ENCODE results near the gene NEIL3. TPM values are rescaled to one million over a fixed set of nuclear protein-coding genes. Genes with fewer than 3 reads are reported as not detected.

Gene NEIL3
- total RNA-seq (2.3 and 4.5 TPM in 2 replicates), polyA plus RNA-seq (5.2 and 10.6 TPM in 2 replicates), polyA minus RNA-seq (ENCODE audit: low replicate concordance) (1.3 TPM in 1 of 2 replicates, not detected in the other)
- polyA plus RNA-seq (2012) = 2.4 and 5.4 TPM in 2 replicates

- no peaks in the 10 kb centered on the region for H3K36me3 ChIP-seq (ENCODE audit: control insufficient read depth, insufficient read depth, low read length)
- peak; percentile 75 to 89 for DNase-seq (ENCODE audit: low read depth in 2 of 2)
- H3K27ac ChIP-seq (ENCODE audit: insufficient read depth, low read length) = peak within 1 kb of the TSS; percentile 51
- H2AFZ ChIP-seq (ENCODE audit: low read length) = peak within 1 kb of the TSS; percentile 91
- H3K4me2 ChIP-seq (ENCODE audit: extremely low read depth, insufficient read depth, low read length) = peak within 1 kb of the TSS; percentile 94
- peaks cover 25% of the 10 kb centered on the region for H3K79me2 ChIP-seq (ENCODE audit: control insufficient read depth, insufficient read depth, low read length)
- peaks cover 6% of the 10 kb centered on the region for H3K4me1 ChIP-seq (ENCODE audit: control insufficient read depth, extremely low read depth, insufficient read depth, low read length)
- H3K9me3 ChIP-seq (ENCODE audit: control insufficient read depth, insufficient read depth, low read depth, low read length) = no peaks in the 10 kb centered on the region
- no peaks in the 10 kb centered on the region for H4K20me1 ChIP-seq (ENCODE audit: control insufficient read depth, extremely low read depth, insufficient read depth, low read length)
- H3K4me3 ChIP-seq (replicated peaks in 1 of 4; ENCODE audit: control extremely low read depth in 1 of 4, insufficient read depth in 1 of 4, low read depth in 3 of 4, low read length in 4 of 4) = peak within 1 kb of the TSS; percentile 89 to 97 (median 92)
- TF ChIP-seq EZH2 (IDR thresholded peaks at IDR 0.05; ENCODE audit: low read length, missing control alignments) = no peak
- TF ChIP-seq, protein P1, sequence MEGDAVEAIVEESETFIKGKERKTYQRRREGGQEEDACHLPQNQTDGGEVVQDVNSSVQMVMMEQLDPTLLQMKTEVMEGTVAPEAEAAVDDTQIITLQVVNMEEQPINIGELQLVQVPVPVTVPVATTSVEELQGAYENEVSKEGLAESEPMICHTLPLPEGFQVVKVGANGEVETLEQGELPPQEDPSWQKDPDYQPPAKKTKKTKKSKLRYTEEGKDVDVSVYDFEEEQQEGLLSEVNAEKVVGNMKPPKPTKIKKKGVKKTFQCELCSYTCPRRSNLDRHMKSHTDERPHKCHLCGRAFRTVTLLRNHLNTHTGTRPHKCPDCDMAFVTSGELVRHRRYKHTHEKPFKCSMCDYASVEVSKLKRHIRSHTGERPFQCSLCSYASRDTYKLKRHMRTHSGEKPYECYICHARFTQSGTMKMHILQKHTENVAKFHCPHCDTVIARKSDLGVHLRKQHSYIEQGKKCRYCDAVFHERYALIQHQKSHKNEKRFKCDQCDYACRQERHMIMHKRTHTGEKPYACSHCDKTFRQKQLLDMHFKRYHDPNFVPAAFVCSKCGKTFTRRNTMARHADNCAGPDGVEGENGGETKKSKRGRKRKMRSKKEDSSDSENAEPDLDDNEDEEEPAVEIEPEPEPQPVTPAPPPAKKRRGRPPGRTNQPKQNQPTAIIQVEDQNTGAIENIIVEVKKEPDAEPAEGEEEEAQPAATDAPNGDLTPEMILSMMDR (conservative IDR thresholded peaks at IDR 0.05 in 1 of 2, IDR thresholded peaks at IDR 0.05 in 1 of 2; ENCODE audit: low read depth in 1 of 2, low read length in 2 of 2) = no peak
- no peaks in the 10 kb centered on the region for H3K27me3 ChIP-seq (ENCODE audit: control insufficient read depth, insufficient read depth, low read length)
- H3K9ac ChIP-seq (ENCODE audit: insufficient read depth, low read length) = peak within 1 kb of the TSS; percentile 48
Measured at GRCh38 chr4:177309522-177310371, at the start of gene NEIL3. TSS of gene NEIL3 (plus strand) at chr4:177309874. CDS start at chr4:177309954, 80 bp downstream.

- Histone ChIP-seq H3K9ac (ENCODE audit: insufficient read depth, low read length) (no peak overlapping the region), H3K9me3 (ENCODE audit: control insufficient read depth, insufficient read depth, low read depth, low read length) (no peaks in the 10 kb centered on the region), H3K79me2 (ENCODE audit: control insufficient read depth, insufficient read depth, low read length) (no peaks in the 10 kb centered on the region), H4K20me1 (ENCODE audit: control insufficient read depth, extremely low read depth, insufficient read depth, low read length) (no peaks in the 10 kb centered on the region), H3K36me3 (ENCODE audit: control insufficient read depth, insufficient read depth, low read length) (no peaks in the 10 kb centered on the region), H3K4me2 (ENCODE audit: extremely low read depth, insufficient read depth, low read length) (no peak overlapping the region), H2AFZ (ENCODE audit: low read length) (no peak overlapping the region), H3K4me3 (replicated peaks in 1 of 4; ENCODE audit: control extremely low read depth in 1 of 4, insufficient read depth in 1 of 4, low read depth in 3 of 4, low read length in 4 of 4) (no peak overlapping the region), H3K27me3 (ENCODE audit: control insufficient read depth, insufficient read depth, low read length) (no peaks in the 10 kb centered on the region), H3K27ac (ENCODE audit: insufficient read depth, low read length) (no peak overlapping the region), H3K4me1 (ENCODE audit: control insufficient read depth, extremely low read depth, insufficient read depth, low read length) (no peaks in the 10 kb centered on the region)
- DNase-seq (ENCODE audit: low read depth in 2 of 2) = no peak
- TF ChIP-seq, protein P1 (conservative IDR thresholded peaks at IDR 0.05 in 1 of 2, IDR thresholded peaks at IDR 0.05 in 1 of 2; ENCODE audit: low read depth in 1 of 2, low read length in 2 of 2) = no peak
- TF ChIP-seq EZH2 (IDR thresholded peaks at IDR 0.05; ENCODE audit: low read length, missing control alignments) = no peak
Measured at GRCh38 chr4:177263818-177264217, 45.9 kb upstream of the NEIL3 start.

DNA sequence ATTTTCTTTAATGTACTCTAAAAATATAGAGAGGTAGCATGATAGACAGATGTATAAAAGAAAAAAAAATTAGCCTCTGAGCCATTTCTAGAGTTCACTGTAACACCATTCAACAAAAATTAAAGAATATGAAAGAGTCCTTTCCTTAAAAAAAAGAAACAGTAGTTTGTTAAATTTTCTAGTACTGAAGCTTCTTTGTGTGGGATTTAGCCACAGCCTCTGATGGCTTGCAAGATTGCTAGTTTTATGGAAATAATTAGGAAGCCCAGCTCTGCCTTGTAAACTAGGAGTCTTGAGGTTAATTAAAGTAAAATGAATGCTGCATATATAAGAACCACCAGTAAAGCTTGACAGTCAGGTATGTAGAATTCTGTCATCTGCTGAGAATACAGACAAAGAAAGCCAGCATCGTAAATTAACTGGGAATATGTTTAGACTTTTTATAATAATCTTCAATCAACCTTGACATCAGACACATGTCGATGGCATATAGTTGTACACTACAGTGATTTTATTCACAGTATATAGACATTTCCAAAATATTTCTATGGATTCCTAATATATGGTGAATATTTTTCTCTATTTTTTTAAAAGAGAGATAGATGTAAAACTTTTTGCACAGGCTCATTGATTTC is 44.8 kb upstream of the NEIL3 start:
- Histone ChIP-seq H3K79me2 (ENCODE audit: control insufficient read depth, insufficient read depth, low read length) (no peaks in the 10 kb centered on the region), H4K20me1 (ENCODE audit: control insufficient read depth, extremely low read depth, insufficient read depth, low read length) (no peaks in the 10 kb centered on the region), H3K27ac (ENCODE audit: insufficient read depth, low read length) (no peak overlapping the region), H3K4me2 (ENCODE audit: extremely low read depth, insufficient read depth, low read length) (no peak overlapping the region), H3K4me3 (replicated peaks in 1 of 4; ENCODE audit: control extremely low read depth in 1 of 4, insufficient read depth in 1 of 4, low read depth in 3 of 4, low read length in 4 of 4) (no peak overlapping the region), H2AFZ (ENCODE audit: low read length) (no peak overlapping the region), H3K27me3 (ENCODE audit: control insufficient read depth, insufficient read depth, low read length) (no peaks in the 10 kb centered on the region), H3K4me1 (ENCODE audit: control insufficient read depth, extremely low read depth, insufficient read depth, low read length) (no peaks in the 10 kb centered on the region), H3K9me3 (ENCODE audit: control insufficient read depth, insufficient read depth, low read depth, low read length) (no peaks in the 10 kb centered on the region), H3K9ac (ENCODE audit: insufficient read depth, low read length) (no peak overlapping the region), H3K36me3 (ENCODE audit: control insufficient read depth, insufficient read depth, low read length) (no peaks in the 10 kb centered on the region)
- TF ChIP-seq EZH2 (IDR thresholded peaks at IDR 0.05; ENCODE audit: low read length, missing control alignments) = no peak
- TF ChIP-seq, protein P1 (conservative IDR thresholded peaks at IDR 0.05 in 1 of 2, IDR thresholded peaks at IDR 0.05 in 1 of 2; ENCODE audit: low read depth in 1 of 2, low read length in 2 of 2) = no peak
- no peak for DNase-seq (ENCODE audit: low read depth in 2 of 2)
